Measurements from ENCODE around the gene GCAT. TPM values are rescaled to one million over a fixed set of nuclear protein-coding genes. Genes with fewer than 3 reads are reported as not detected.

GCAT gene
- total and polyA plus RNA-seq, 2 of the 4 experiments (the other 2 are of a cell fraction): 20.6 to 32.3 TPM

- H2BK120ac ChIP-seq (ENCODE audit: low read depth, low read length): no peak overlapping the region
- no peak overlapping the region for H3K4me2 ChIP-seq (ENCODE audit: low read depth, low read length)
- CTCF ChIA-PET: no interaction called here
- H3K27me3 ChIP-seq (ENCODE audit: control insufficient read depth, insufficient read depth, low read length): peaks cover 30% of the 10 kb centered on the region
- DNase-seq (no peak), ATAC-seq (ENCODE audit: low read depth) (no peak)
- H4K5ac ChIP-seq (ENCODE audit: low read depth, low read length): no peak overlapping the region
- H3K9me1 ChIP-seq (ENCODE audit: insufficient read depth, low read length): no peaks in the 10 kb centered on the region
- in situ Hi-C loops (cut with MboI; ENCODE audit: low sequenced_read_pairs) (no loop called here), dilution Hi-C loops (cut with HindIII; ENCODE audit: low sequenced_read_pairs, unreplicated experiment) (no loop called here), intact Hi-C loops (cut with micrococcal nuclease) (no loop called here)
- H3K56ac ChIP-seq (ENCODE audit: extremely low read depth, insufficient read depth, low read length): no peak overlapping the region
- H3K36me3 ChIP-seq (ENCODE audit: control insufficient read depth, insufficient read depth, low read length): no peaks in the 10 kb centered on the region
- no peak overlapping the region for H2AK9ac ChIP-seq (replicated peaks; ENCODE audit: low read depth, low read length, poor library complexity)
- H3K27ac ChIP-seq (ENCODE audit: insufficient read depth, low read length): no peak overlapping the region
- no peak overlapping the region for H3K18ac ChIP-seq (ENCODE audit: low read depth, low read length)
- no peak for TF ChIP-seq SMC3 (IDR thresholded peaks at IDR 0.05; ENCODE audit: low read depth, low read length)
- TF ChIP-seq CEBPB (IDR thresholded peaks at IDR 0.05; ENCODE audit: low read depth, low read length): no peak
- no peak for TF ChIP-seq RCOR1 (IDR thresholded peaks at IDR 0.05; ENCODE audit: insufficient replicate concordance, low read length)
- no peak for TF ChIP-seq RAD21 (IDR thresholded peaks at IDR 0.05; ENCODE audit: low read length)
- TF ChIP-seq BHLHE40 (IDR thresholded peaks at IDR 0.05; ENCODE audit: low read depth, low read length): no peak
- TF ChIP-seq RFX5 (IDR thresholded peaks at IDR 0.05; ENCODE audit: low read depth, low read length): no peak
- no peak for TF ChIP-seq MAFK (IDR thresholded peaks at IDR 0.05; ENCODE audit: low read depth, low read length)
- TF ChIP-seq ELK1 (IDR thresholded peaks at IDR 0.05; ENCODE audit: borderline replicate concordance, low read depth, low read length): no peak
- no peak for TF ChIP-seq POLR2A (IDR thresholded peaks at IDR 0.05; ENCODE audit: low read depth, low read length)
- peak overlapping the region; percentile 26 for H2AFZ ChIP-seq (replicated peaks; ENCODE audit: low read length, poor library complexity)
- no peak overlapping the region for H2BK5ac ChIP-seq (ENCODE audit: low read depth, low read length, poor library complexity, severe bottlenecking)
- H3K4me3 ChIP-seq (ENCODE audit: insufficient read depth, low read depth, low read length): no peak overlapping the region
- no peak overlapping the region for H3K9ac ChIP-seq (ENCODE audit: low read depth, low read length)
- H3K4me1 ChIP-seq (ENCODE audit: control insufficient read depth, insufficient read depth, low read length): peaks cover 10% of the 10 kb centered on the region
- H4K8ac ChIP-seq (ENCODE audit: low read depth in 2 of 2, low read length in 2 of 2): no peak overlapping the region
- H2BK15ac ChIP-seq (ENCODE audit: low read depth, low read length): no peak overlapping the region
- 38% methylated on average over 2 of the region's 8 CpGs; no CpG with 5 or more reads in 1 of the 2 experiments for WGBS, 2 experiments (ENCODE audit: extremely low coverage in 2 of 2, insufficient read length in 1 of 2)
- H3K23ac ChIP-seq (ENCODE audit: low read depth, low read length): no peak overlapping the region
- no peaks in the 10 kb centered on the region for H3K9me3 ChIP-seq (ENCODE audit: control insufficient read depth, insufficient read depth, low read length)
- no TSS peak for BruUV-seq (replicated peaks)
- no peaks in the 10 kb centered on the region for H4K20me1 ChIP-seq (ENCODE audit: insufficient read depth, low read length)
- H2AK5ac ChIP-seq (ENCODE audit: low read depth, low read length): no peak overlapping the region
- POLR2A ChIA-PET (ENCODE audit: unreplicated experiment): no interaction called here
- H2BK20ac ChIP-seq (ENCODE audit: low read depth, low read length): no peak overlapping the region
- no peak overlapping the region for H4K91ac ChIP-seq (ENCODE audit: insufficient read depth, low read depth, low read length)
- no peaks in the 10 kb centered on the region for H3K79me1 ChIP-seq (ENCODE audit: low read depth in 1 of 2, low read length in 2 of 2)
- no peak overlapping the region for H3K4ac ChIP-seq (ENCODE audit: low read depth, low read length)
- no peak overlapping the region for H3K14ac ChIP-seq (replicated peaks; ENCODE audit: low read depth, low read length)
Observed at GRCh38 chr22:37822079-37822833, 14.5 kb downstream of the GCAT start.

All from IMR-90 (cell line).